SU-DHL-6 (cell line): ENCODE measurements around the gene ZFYVE1.

ENCODE experiments used
- H2AFZ ChIP-seq: fragments of 200-600 bp; sonication (generic); 2 replicates; pipeline ENCODE4 v1.6.1; 2014; ENCODE audit warnings: low read depth, mild to moderate bottlenecking, moderate library complexity, mixed read lengths, antibody characterized with exemption, low read length; ENCODE audit not compliant: severe bottlenecking
- H3F3A ChIP-seq: fragments of 200-600 bp; shearing (Covaris generic); 2 replicates; pipeline ENCODE4 v1.6.0; 2016; ENCODE audit warnings: antibody characterized with exemption, mild to moderate bottlenecking; ENCODE audit not compliant: insufficient read depth
- H3K27ac ChIP-seq: fragments of 200-600 bp; sonication (generic); 2 replicates; pipeline ENCODE4 v1.5.1; 2016; ENCODE audit warnings: low read depth, mild to moderate bottlenecking, low read length, moderate library complexity, mixed read lengths
- H3K27me3 ChIP-seq: fragments of 200-600 bp; sonication (generic), shearing (Covaris generic); 2 replicates; pipeline ENCODE4 v1.6.0; 2014; ENCODE audit warnings: mild to moderate bottlenecking, low read length
- H3K36me3 ChIP-seq: fragments of 200-600 bp; sonication (generic); 2 replicates; pipeline ENCODE4 v1.6.1; 2014; ENCODE audit warnings: mild to moderate bottlenecking, low read length, mixed read lengths
- H3K4me2 ChIP-seq: fragments of 300-600, 200-600 bp; shearing (Covaris generic), sonication (generic); 2 replicates; pipeline ENCODE4 v1.6.0; 2014; ENCODE audit warnings: low read length, low read depth, mild to moderate bottlenecking; ENCODE audit not compliant: poor library complexity, severe bottlenecking
- H3K4me3 ChIP-seq: fragments of 200-600 bp; sonication (generic); 2 replicates; pipeline ENCODE4 v1.5.1; 2014; ENCODE audit warnings: antibody characterized with exemption, low read length, mild to moderate bottlenecking, mixed read lengths; ENCODE audit not compliant: insufficient read depth, poor library complexity, severe bottlenecking
- H3K79me2 ChIP-seq: fragments of 200-600 bp; sonication (generic); 2 replicates; pipeline ENCODE4 v1.6.1; 2014; ENCODE audit warnings: mild to moderate bottlenecking, low read length, moderate library complexity; ENCODE audit not compliant: insufficient read depth
- H3K9ac ChIP-seq: fragments of 200-600 bp; sonication (generic); 2 replicates; pipeline ENCODE4 v1.7.0; 2014; ENCODE audit warnings: mild to moderate bottlenecking, low read length
- H3K9me2 ChIP-seq: fragments of 200-600 bp; sonication (generic); replicated peaks from 2 replicates; pipeline ENCODE4 v1.6.1; 2014; ENCODE audit warnings: low read length; ENCODE audit not compliant: insufficient read depth
- H3K9me3 ChIP-seq: fragments of 200-600 bp; sonication (generic); 2 replicates; pipeline ENCODE4 v1.6.1; 2014; ENCODE audit warnings: low read length, mixed read lengths; ENCODE audit not compliant: insufficient read depth
- H4K20me1 ChIP-seq: fragments of 200-600 bp; sonication (generic); 2 replicates; pipeline ENCODE4 v1.6.1; 2014; ENCODE audit warnings: low read depth, mild to moderate bottlenecking, antibody characterized with exemption, low read length, moderate library complexity, mixed read lengths
- CTCF ChIP-seq: fragments of 200-600 bp; sonication (generic); IDR thresholded peaks from one replicate; pipeline ENCODE4 v1.5.1; 2017; ENCODE audit warnings: antibody characterized with exemption, mild to moderate bottlenecking, low read length, moderate library complexity; ENCODE audit not compliant: insufficient read depth, poor library complexity, severe bottlenecking
- EZH2phosphoT487 ChIP-seq: fragments of 200-600 bp; sonication (generic), shearing (Covaris generic); conservative IDR thresholded peaks from 2 replicates; pipeline ENCODE4 v1.6.1; 2018; ENCODE audit warnings: mild to moderate bottlenecking, antibody characterized with exemption, low read length, moderate library complexity, mixed read lengths

ZFYVE1 gene

GRCh38 chr14:73000073-73000472 lies 26.8 kb downstream of the ZFYVE1 start:
- Histone ChIP-seq H2AFZ (no peak overlapping the region), H3K9me3 (no peaks in the 10 kb centered on the region), H3K36me3 (no peaks in the 10 kb centered on the region), H3K9ac (no peak overlapping the region), H3K4me2 (no peak overlapping the region), H3K9me2 (no peaks in the 10 kb centered on the region), H3F3A (no peaks in the 10 kb centered on the region), H4K20me1 (no peaks in the 10 kb centered on the region), H3K27ac (no peak overlapping the region), H3K27me3 (no peaks in the 10 kb centered on the region), H3K79me2 (no peaks in the 10 kb centered on the region), H3K4me3 (no peak overlapping the region)
- TF ChIP-seq EZH2phosphoT487 (no peak), CTCF (no peak)

GRCh38 chr14:72999316-72999715 lies 27.6 kb downstream of the ZFYVE1 start:
- H3K27ac ChIP-seq: no peak overlapping the region
- H3K9me3 ChIP-seq: no peaks in the 10 kb centered on the region
- no peaks in the 10 kb centered on the region for H4K20me1 ChIP-seq
- H3K79me2 ChIP-seq: no peaks in the 10 kb centered on the region
- H3K4me2 ChIP-seq: no peak overlapping the region
- H3K36me3 ChIP-seq: no peaks in the 10 kb centered on the region
- H3K4me3 ChIP-seq: no peak overlapping the region
- H3K9me2 ChIP-seq: no peaks in the 10 kb centered on the region
- no peaks in the 10 kb centered on the region for H3F3A ChIP-seq
- H3K9ac ChIP-seq: no peak overlapping the region
- H2AFZ ChIP-seq: no peak overlapping the region
- TF ChIP-seq CTCF: no peak
- TF ChIP-seq EZH2phosphoT487: no peak
- no peaks in the 10 kb centered on the region for H3K27me3 ChIP-seq

- no peak overlapping the region for H3K27ac ChIP-seq
Measured at GRCh38 chr14:72998252-72998903, 28.5 kb downstream of the ZFYVE1 start.

More at GRCh38 chr14:72998252-72998903, 28.5 kb downstream of the ZFYVE1 start:
- Histone ChIP-seq H2AFZ (no peak overlapping the region), H3K4me2 (no peak overlapping the region), H3K9ac (no peak overlapping the region), H3F3A (no peaks in the 10 kb centered on the region), H4K20me1 (no peaks in the 10 kb centered on the region), H3K36me3 (no peaks in the 10 kb centered on the region), H3K79me2 (no peaks in the 10 kb centered on the region), H3K9me2 (no peaks in the 10 kb centered on the region), H3K9me3 (no peaks in the 10 kb centered on the region), H3K27me3 (no peaks in the 10 kb centered on the region), H3K4me3 (no peak overlapping the region)
- no peak for TF ChIP-seq CTCF
- no peak for TF ChIP-seq EZH2phosphoT487
